GM10248 (cell line): ENCODE data around the gene NAALAD2.
"Not testable (repeated sequence)": the region's sequence is repeated elsewhere in the genome, so short reads cannot be mapped to it uniquely, and the experiment has no call there.

Source experiments
- CTCF ChIA-PET: fragments of 300-600 bp; sonication (Branson Sonifier 250); formaldehyde crosslinking; extraction: SDS; loops from one replicate; lab custom pipeline; 2021; ENCODE audit warnings: antibody characterized with exemption; lab: Yijun Ruan, JAX
- POLR2A ChIA-PET: fragments of 350-650 bp; sonication (Branson Sonifier 250); formaldehyde crosslinking; extraction: SDS; loops from one replicate; lab custom pipeline; 2020; ENCODE audit warnings: antibody characterized with exemption; lab: Yijun Ruan, JAX
- DNase-seq: peaks from one replicate; pipeline ENCODE4 v3.0.0; 2012; ENCODE audit errors: extremely low spot score
- TF ChIP-seq, protein P1 (sequence below): IDR thresholded peaks from 2 replicates; pipeline ENCODE4 v1.5.1; 2012; ENCODE audit warnings: mild to moderate bottlenecking, low read depth; ENCODE audit errors: extremely low read depth, missing control alignments, control extremely low read depth

The NAALAD2 gene

DNA sequence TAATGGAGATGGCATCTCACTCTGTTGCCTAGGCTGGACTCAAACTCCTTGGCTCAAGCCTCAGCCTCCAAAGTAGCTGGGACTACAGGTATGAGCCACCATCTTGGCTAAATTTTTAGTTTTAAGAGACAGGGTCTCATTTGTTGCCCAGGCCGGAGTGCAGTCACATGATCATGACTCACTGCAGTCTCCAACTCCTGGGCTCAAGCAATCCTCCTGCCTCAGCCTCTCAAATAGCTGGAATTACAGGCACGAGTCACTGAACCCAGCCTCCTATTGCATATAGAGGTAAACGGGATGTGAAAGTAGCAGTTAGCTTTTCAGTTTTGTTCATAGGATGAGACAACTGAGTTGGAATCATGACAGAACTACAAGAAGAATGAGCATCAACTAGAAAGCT is 9.5 kb upstream of the NAALAD2 start:
- CTCF ChIA-PET, result interaction anchor here (1.3 kb wide), 1 partner anchor 13 kb away, joined by 4 read pairs; no protein-coding TSS in a partner anchor
- TF ChIP-seq, protein P1, sequence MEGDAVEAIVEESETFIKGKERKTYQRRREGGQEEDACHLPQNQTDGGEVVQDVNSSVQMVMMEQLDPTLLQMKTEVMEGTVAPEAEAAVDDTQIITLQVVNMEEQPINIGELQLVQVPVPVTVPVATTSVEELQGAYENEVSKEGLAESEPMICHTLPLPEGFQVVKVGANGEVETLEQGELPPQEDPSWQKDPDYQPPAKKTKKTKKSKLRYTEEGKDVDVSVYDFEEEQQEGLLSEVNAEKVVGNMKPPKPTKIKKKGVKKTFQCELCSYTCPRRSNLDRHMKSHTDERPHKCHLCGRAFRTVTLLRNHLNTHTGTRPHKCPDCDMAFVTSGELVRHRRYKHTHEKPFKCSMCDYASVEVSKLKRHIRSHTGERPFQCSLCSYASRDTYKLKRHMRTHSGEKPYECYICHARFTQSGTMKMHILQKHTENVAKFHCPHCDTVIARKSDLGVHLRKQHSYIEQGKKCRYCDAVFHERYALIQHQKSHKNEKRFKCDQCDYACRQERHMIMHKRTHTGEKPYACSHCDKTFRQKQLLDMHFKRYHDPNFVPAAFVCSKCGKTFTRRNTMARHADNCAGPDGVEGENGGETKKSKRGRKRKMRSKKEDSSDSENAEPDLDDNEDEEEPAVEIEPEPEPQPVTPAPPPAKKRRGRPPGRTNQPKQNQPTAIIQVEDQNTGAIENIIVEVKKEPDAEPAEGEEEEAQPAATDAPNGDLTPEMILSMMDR, result no peak
- no peak for DNase-seq
- POLR2A ChIA-PET, result no interaction called here

DNA sequence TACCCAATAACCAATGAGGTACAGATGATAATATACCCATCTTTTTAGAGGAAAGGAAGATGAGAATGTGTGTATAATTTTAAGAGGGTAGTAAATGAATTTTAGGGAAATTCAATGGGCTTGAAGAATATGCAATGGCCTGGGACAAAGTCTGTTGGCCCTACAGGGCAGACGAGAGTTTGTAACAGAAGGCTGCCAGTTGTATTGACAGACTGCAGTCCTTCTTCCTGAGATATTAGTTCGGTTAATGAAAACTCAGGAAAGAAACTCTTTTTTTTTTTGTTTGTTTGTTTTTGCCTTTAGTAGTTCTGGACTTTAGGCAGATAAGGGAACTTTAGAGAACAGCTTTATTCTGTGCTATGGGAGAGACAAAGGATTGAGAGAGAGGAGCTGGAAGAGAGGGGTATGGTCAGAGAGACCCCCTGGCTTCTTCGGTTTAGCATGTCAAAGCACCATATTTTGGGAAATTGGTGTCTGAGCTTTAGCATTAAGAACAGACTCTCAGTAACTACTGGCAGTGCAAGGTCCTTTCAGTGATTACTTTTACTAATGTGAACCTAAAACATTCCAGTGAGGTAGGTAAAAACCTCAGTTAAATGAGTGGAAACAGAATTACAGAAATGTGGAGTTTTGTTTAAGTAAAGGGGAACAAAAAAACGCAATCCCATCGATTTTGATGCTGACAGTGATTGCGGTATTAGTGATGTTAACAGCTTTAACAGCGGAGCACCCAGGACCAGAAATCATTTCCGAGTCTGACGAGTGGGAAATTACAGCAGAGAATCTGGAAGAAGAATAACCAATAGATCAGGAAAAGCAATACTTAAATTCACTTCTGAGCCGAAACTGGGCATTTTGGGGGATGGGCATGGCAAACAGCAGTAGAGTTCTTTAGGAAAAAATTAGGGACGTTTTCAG is 644 bp upstream of the NAALAD2 start:
- DNase-seq, result no peak
- POLR2A ChIA-PET, result no interaction called here
- CTCF ChIA-PET, result no interaction called here
- TF ChIP-seq, protein P1, result no peak

DNA sequence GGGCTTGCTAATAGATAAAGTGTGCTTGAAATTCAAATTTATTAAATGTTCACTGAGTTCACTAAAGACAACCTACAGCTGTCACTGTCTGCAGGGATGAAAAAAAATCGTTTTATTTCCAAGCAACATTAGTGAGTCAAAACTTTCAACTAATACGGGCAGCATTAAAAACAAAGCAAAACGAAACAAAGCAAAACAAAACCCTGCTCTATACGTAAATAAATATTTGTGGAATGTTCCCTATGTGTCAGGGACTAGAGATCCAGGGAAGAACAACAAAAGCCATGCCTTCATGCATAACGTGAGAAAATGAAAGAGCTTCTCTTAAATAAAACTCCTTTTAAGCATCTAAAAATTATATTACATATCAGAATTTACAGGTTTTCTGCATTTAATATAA is 553 bp downstream of the NAALAD2 start:
- TF ChIP-seq, protein P1, result no peak
- CTCF ChIA-PET, result no interaction called here
- POLR2A ChIA-PET, result no interaction called here
- DNase-seq, result no peak

DNA sequence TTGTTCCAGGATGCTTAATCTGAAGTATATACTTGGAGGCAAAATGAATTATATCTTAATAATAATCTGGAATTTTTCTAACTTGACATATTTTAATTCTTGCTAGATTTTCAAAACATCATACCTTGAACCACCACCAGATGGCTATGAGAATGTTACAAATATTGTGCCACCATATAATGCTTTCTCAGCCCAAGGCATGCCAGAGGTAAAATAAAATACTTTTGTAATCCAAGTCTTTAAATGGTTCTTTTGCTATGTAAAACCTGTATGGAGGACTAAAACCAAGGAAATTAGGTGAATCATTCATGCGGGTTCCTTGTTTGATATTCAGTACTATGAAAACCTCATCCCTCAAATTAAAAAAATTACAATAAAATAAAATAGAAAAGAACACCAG is 14.4 kb downstream of the NAALAD2 start:
- POLR2A ChIA-PET, result no interaction called here

DNA sequence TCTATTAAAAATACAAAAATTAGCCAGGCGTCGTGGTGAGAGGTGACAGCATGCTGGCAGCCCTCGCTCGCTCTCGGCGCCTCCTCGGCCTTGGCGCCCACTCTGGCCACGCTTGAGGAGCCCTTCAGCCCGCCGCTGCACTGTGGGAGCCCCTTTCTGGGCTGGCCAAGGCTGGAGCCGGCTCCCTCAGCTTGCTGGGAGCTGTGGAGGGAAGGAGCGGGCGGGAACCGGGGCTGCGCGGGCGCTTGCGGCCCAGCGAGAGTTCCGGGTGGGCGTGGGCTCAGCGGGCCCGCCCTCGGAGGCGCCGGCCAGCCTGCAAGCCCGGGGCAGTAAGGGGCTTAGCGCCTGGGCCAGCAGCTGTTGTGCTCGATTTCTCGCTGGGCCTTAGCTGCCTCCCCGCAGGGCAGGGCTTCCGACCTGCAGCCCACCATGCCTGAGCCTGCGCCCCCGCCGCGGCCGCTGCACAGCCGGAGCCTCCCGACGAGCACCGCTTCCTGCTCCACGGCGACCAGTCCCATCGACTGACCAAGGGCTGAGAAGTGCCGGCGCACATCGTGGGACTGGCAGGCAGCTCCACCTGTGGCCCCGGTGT is 32.6 kb downstream of the NAALAD2 start:
- CTCF ChIA-PET, result interaction anchor here (1.3 kb wide), 1 partner anchor 16 kb away, joined by 3 read pairs; no protein-coding TSS in a partner anchor
- POLR2A ChIA-PET, DNase-seq: not testable (repeated sequence)

More for the DNA sequence above, 14.4 kb downstream of the NAALAD2 start:
- TF ChIP-seq, protein P1, result no peak
- DNase-seq, result no peak
- CTCF ChIA-PET, result no interaction called here

DNA sequence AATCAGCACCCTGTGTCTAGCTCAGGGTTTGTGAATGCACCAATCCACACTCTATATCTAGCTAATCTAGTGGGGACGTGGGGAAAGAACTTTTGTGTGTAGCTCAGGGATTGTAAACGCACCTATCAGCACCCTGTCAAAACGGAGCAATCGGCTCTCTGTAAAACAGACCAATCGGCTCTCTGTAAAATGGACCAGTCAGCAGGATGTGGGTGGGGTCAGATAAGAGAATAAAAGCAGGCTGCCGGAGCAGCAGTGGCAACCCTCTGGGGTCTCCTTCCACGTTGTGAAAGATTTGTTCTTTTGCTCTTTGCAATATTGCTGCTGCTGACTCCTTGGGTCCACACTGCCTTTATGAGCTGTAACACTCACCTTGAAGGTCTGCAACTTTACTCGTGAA is 33.2 kb downstream of the NAALAD2 start:
- POLR2A ChIA-PET, DNase-seq: not testable (repeated sequence)
- CTCF ChIA-PET, result interaction anchor here (1.3 kb wide), 1 partner anchor 15 kb away, joined by 3 read pairs; no protein-coding TSS in a partner anchor

DNA sequence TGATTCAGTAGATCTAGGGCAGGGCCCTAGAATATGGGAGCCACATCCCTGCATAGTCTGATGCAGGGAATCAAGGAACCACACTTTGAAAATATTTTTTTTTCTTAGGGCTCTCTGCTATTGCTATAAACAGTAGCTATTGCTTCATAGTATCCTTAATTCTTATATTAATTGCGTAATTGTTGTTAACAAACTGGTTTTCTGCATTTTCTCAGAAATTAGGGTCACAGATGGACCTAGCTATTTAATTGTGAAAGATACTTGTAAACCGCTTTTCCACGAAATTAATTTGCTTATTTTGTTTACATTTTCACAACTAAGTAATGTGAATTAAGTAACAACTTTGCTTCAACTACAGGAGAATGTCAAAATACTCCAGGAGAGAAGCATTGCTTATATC is 34.1 kb downstream of the NAALAD2 start:
- ChIA-PET POLR2A (no interaction called here), CTCF (no interaction called here)
- TF ChIP-seq, protein P1, result no peak

More for the DNA sequence above, 34.1 kb downstream of the NAALAD2 start:
- no peak for DNase-seq
